Measurements from ENCODE around the gene RNF222. TPM values are rescaled to one million over a fixed set of nuclear protein-coding genes. Genes with fewer than 3 reads are reported as not detected.
"Not testable (repeated sequence)": the region's sequence is repeated elsewhere in the genome, so short reads cannot be mapped to it uniquely, and the experiment has no call there.

Gene RNF222
- total RNA-seq, 1 donor from 2014 or later = not detected

DNA sequence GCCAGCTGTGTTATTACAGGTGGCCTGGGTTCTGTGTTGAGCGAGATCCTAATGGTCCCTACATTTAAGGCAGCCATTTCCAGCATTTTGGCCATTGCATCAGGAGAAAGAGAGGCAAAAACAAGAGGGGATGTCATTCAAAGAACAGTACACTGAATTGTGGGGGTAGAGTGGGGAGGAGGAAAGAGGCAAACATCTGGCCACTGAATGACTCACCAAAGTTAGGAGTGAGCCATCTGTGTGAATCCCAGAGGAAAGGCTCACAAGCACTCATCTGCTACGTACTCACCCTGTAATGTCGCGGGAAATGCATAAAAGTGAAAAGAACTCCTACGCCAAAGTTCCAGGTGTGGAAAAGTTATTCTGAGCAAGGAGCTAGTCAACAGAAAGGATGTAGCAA is 37.9 kb downstream of the RNF222 start:
- DNase-seq = no peak
- peak; percentile 93 for ATAC-seq
- intact Hi-C loops (cut with micrococcal nuclease) = no loop called here

DNA sequence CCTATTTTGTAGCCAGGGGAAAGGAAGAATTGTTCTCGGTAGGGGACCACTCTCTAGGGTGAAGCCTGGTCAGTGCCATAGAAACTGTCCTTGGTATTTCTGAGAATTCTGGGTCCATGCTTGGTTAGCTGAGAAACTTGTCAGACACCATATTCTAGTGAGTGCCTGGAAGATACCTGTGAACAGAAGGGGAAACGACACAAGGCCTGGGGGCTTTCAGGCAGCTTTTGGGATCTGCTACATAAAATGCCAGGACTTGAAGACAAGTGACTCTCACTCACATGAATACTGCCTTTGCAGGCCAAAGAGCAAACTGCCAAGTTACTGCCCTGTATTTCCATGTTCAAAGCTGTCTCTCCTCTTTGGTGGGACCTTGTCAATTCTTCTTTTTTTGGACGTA is 39.7 kb downstream of the RNF222 start:
- no peak for DNase-seq
- intact Hi-C loops (cut with micrococcal nuclease) = no loop called here
- ATAC-seq = no peak

DNA sequence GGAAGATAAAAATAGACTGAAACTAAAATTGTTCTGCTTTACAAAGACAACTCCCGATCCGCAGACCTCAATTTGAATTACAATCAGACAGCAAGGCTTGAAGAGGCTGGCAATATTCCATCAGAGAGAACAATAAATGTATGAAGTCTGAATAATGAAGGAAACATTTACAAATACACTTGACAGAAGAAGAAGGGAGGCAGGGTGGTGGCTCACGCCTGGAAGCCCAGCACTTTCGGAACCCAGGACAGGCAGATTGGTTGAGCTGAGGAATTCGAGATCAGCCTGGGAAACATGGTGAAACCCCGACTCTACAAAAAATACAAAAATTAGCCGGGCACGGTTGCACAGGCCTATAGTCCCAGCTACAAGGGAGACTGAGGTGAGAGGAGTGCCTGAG is 43.4 kb downstream of the RNF222 start:
- intact Hi-C loops (cut with micrococcal nuclease) = no loop called here
- no peak for ATAC-seq
- DNase-seq = no peak

DNA sequence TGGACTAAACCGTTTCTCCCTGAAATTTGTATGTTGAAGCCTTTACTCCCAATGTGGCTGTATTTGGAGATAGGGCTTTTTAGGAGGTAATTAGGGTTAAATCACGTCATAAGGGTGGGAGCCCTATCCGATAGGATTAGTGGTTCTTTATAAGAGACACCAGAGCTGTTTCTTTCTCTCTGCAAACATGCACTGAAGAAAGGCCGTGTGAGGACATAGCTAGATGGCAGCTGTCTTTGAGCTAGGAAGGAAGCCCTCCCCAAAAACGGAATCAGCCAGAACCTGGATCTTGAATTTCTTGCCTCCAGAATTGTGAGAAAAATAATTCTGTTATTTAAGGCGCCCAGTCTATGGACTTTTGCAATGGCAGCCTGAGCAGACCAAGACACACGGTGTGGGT is 43.9 kb downstream of the RNF222 start:
- intact Hi-C loops (cut with micrococcal nuclease) = no loop called here
- ATAC-seq = no peak
- no peak for DNase-seq

DNA sequence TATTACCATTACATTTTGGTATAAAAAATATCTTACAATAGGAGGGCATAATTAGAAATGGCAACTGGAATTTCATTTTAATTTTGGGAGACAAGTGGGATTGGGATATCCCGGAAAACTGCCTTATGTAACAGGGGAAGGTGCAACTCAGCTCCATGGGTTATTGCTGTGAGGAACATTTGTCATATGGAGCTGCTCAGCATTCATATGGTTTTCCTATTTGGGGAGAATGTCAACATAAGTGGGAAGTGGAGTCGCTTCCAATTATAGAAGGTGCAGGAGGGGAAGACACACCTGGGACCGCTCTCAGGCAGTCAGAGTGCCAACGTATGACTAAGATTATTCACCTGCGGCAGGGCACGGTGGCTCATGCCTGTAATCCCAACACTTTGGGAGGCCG is 47.3 kb downstream of the RNF222 start:
- no peak for ATAC-seq
- intact Hi-C loops (cut with micrococcal nuclease) = no loop called here
- DNase-seq = no peak

DNA sequence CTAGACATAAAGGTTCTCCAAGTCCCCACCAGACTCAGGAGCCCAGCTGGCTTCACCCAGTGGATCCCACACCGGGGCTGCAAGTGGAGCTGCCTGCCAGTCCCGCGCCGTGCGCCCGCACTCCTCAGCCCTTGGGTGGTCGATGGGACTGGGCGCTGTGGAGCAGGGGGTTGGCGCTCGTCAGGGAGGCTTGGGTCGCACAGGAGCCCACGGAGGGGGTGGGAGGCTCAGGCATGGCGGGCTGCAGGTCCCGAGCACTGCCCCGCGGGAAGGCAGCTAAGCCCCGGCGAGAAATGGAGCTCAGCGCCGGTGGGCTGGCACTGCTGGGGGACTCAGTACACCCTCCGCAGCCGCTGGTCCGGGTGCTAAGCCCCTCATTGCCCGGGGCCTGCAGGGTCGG is 50.6 kb downstream of the RNF222 start:
- ATAC-seq; intact Hi-C loops (cut with micrococcal nuclease); DNase-seq: not testable (repeated sequence)

DNA sequence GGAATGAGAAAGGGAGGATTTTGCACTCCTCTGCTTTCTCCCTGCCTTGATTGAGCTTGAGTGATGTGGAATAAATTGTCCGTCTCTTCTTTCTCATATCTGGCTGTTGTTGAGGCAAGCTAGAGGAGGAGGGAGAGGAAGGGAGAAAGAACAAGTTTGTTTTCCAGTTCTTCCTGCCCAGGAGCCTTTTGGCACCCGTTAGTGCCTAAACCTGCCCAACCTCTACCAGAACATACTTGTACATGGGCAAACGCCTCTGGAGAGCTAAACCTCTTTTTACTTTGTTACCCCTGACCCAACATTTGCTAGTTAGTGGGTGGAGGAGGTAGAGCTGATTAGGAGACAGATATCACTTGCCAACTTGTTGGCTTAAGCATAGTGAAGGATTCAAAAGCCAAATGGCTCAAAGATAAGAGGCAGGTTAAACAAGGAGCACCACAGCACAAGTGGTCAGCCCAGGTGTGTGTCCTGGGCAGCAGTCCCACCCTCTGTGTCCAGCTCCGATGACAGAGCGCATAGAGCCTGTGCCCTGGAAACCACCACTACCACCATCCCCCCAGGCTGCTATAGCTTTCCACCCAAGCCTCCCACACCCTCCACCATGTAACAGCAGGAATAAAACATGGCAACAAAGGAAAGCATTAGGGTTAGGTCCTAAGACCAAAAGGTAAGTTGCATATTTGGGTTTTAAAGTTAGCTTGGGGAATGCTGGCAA is 51.5 kb downstream of the RNF222 start:
- intact Hi-C loops (cut with micrococcal nuclease) = no loop called here
- ATAC-seq (no peak), DNase-seq (no peak)

DNA sequence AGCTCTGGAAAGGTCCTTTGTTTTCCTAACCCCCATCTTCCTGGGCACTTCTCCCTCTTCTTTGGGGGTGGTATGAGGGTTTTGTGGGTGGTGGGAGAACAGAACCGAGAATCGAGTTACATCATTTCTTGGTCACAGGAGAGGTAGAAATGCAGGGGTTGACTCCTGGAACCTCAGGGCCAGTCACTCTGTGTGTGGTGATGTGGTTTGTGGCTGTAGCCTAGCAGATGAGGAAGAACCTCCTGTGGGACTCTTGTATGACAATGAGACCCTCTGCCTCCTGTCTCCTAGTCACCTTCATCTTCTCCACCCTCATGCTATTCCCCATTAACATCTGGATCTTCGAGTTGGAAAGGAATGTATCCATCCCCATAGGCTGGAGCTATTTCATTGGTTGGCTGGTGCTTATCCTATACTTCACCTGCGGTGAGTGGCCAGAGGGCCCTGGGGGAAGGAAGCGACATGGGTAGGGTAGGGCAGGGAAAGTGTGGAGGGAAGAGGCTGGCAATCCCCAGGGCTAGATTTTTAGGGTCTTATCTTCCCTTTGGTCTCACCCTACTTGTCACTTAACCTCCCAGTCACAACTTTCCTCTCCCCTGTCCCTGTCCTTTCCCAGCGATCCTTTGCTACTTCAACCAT is 52.5 kb downstream of the RNF222 start:
- intact Hi-C loops (cut with micrococcal nuclease) = no loop called here
- DNase-seq (no peak), ATAC-seq (no peak)

DNA sequence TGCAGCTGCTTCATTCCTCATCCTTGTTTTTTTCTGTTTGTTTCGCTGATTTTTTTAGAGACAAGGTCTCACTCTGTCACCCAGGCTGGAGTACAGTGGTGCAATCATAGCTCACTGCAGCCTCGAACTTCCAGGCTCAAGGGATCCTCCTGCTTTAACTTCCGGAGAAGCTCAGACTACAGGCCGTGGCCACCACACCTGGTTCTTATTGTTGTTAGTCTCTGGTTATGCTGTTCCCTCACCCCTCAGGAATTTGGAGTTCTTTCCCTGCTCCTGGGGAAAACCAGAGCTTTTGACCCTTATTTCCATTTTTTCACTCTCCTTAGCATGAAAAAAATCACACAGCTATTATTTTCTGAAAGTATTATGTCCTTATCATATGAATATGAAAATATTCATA is 56.2 kb downstream of the RNF222 start:
- DNase-seq (no peak), ATAC-seq (no peak)
- intact Hi-C loops (cut with micrococcal nuclease) = no loop called here

Other genes with a start within 250 kb of the RNF222 start
- gene PER1, start 245.4 kb downstream of the RNF222 start, total RNA-seq = 126 TPM
- 62.3 TPM for gene VAMP2, start 234.9 kb downstream of the RNF222 start, total RNA-seq
- gene TMEM107, start 221.4 kb downstream of the RNF222 start, total RNA-seq = 5.2 TPM
- gene BORCS6, start 207.6 kb downstream of the RNF222 start, total RNA-seq = 9.4 TPM
- 0.47 TPM for gene AURKB, start 187.3 kb downstream of the RNF222 start, total RNA-seq
- gene CTC1, start 149.8 kb downstream of the RNF222 start, total RNA-seq = 16.2 TPM
- 12.1 TPM for gene PFAS, start 148.5 kb downstream of the RNF222 start, total RNA-seq
- gene RANGRF, start 109.2 kb downstream of the RNF222 start, total RNA-seq = 24.9 TPM
- gene SLC25A35, start 102.4 kb downstream of the RNF222 start, total RNA-seq = 2.2 TPM
- gene ARHGEF15, start 87.6 kb downstream of the RNF222 start, total RNA-seq = 17.8 TPM
- gene ODF4, start 58.0 kb downstream of the RNF222 start, total RNA-seq = not detected
- 1,047 TPM for gene RPL26, start 14.6 kb downstream of the RNF222 start, total RNA-seq
- 25.5 TPM for gene NDEL1, start 38.1 kb upstream of the RNF222 start, total RNA-seq
- 36.6 TPM for gene MYH10, start 232.9 kb upstream of the RNF222 start, total RNA-seq